HepG2 (cell line): Measurements from ENCODE around the gene HSD17B2. TPM values are rescaled to one million over a fixed set of nuclear protein-coding genes. Genes with fewer than 3 reads are reported as not detected.

Experiments used
- ELF1 ChIP-seq: sonication (generic); formaldehyde crosslinking; IDR thresholded peaks from 2 replicates; pipeline ENCODE4 v1.4.0; 2020; ENCODE audit warnings: missing genetic modification reagents
- FOSL1 ChIP-seq: sonication (generic); formaldehyde crosslinking; IDR thresholded peaks from 2 replicates; pipeline ENCODE4 v1.9.0; 2021; ENCODE audit warnings: missing genetic modification reagents, borderline replicate concordance
- HMG20A ChIP-seq: IDR thresholded peaks from 2 replicates; pipeline ENCODE4 v1.6.1; 2016; ENCODE audit warnings: borderline replicate concordance
- IRF2 ChIP-seq: IDR thresholded peaks from 2 replicates; pipeline ENCODE4 v1.6.1; 2018; ENCODE audit warnings: missing genetic modification reagents, missing compliant biosample characterization
- JUNB ChIP-seq: sonication (generic); formaldehyde crosslinking; IDR thresholded peaks from 2 replicates; pipeline ENCODE4 v1.8.0; 2022; ENCODE audit warnings: missing genetic modification reagents, mild to moderate bottlenecking, borderline replicate concordance
- RBFOX2 ChIP-seq: fragments of 200-400 bp; formaldehyde crosslinking; IDR thresholded peaks from 2 replicates; pipeline ENCODE4 v1.6.1; 2017; ENCODE audit warnings: low read depth, mild to moderate bottlenecking, low read length
- ZNF501 ChIP-seq: sonication (generic); formaldehyde crosslinking; IDR thresholded peaks from 2 replicates; pipeline ENCODE4 v1.5.1; 2020; ENCODE audit warnings: mild to moderate bottlenecking, moderate library complexity, missing genetic modification reagents
- ZNF766 ChIP-seq: sonication (generic); formaldehyde crosslinking; IDR thresholded peaks from 2 replicates; pipeline ENCODE4 v1.5.0; 2020; ENCODE audit warnings: missing genetic modification reagents, borderline replicate concordance
- ZSCAN20 ChIP-seq: sonication (generic); formaldehyde crosslinking; IDR thresholded peaks from 2 replicates; pipeline ENCODE4 v1.4.0; 2020; ENCODE audit warnings: missing genetic modification reagents, mild to moderate bottlenecking, borderline replicate concordance
- polyA plus RNA-seq, 8 experiments: library from polyadenylated mRNA; depleted of rRNA in 3 of 8; stranded (reverse) in 7 of 8; unstranded in 1 of 8; fragments of >200 nt; fragmentation: Illumina TruSeq in 4 of 8; extraction: Trizol in 4 of 8; gene quantifications; 2 replicates each; pipeline versions ENCODE4 v1.2.1 to v1.2.3, GENCODE V29; 2011 to 2016; ENCODE audit warnings: low read depth in 4 of 8, missing spikeins in 1 of 8, mixed read lengths in 1 of 8; ENCODE audit not compliant: insufficient read depth in 1 of 8
- total RNA-seq, 5 experiments: library from RNA; depleted of rRNA; stranded (reverse); fragments of >200 nt; fragmentation: Illumina TruSeq; extraction: Trizol; gene quantifications; 2 replicates each; pipeline ENCODE4 v1.2.3, GENCODE V29; 2016; ENCODE audit warnings: low read depth in 1 of 5
- TF ChIP-seq, protein P1 (sequence below): sonication (generic); formaldehyde crosslinking; IDR thresholded peaks from 2 replicates; pipeline ENCODE4 v1.4.0; 2020; ENCODE audit warnings: missing genetic modification reagents, borderline replicate concordance
- TF ChIP-seq, protein P2 (sequence below): sonication (generic); formaldehyde crosslinking; IDR thresholded peaks from 2 replicates; pipeline ENCODE4 v1.8.1; 2023; ENCODE audit warnings: missing genetic modification reagents, inconsistent platforms, borderline replicate concordance
- TF ChIP-seq, protein P3 (sequence below): sonication (generic); formaldehyde crosslinking; IDR thresholded peaks from 2 replicates; pipeline ENCODE4 v1.4.0; 2020; ENCODE audit warnings: missing genetic modification reagents, mild to moderate bottlenecking, borderline replicate concordance
- TF ChIP-seq, protein P4 (sequence below), 2 experiments: fragments of 450-650 bp in 1 of 2; sonication (generic) in 1 of 2; formaldehyde crosslinking; IDR thresholded peaks; 2 replicates each; pipeline versions ENCODE4 v1.5.0 to v1.8.0; 2020 to 2022; ENCODE audit warnings: mild to moderate bottlenecking in 1 of 2, missing genetic modification reagents in 1 of 2
- TF ChIP-seq, protein P5 (sequence below): sonication (generic); formaldehyde crosslinking; IDR thresholded peaks from 2 replicates; pipeline ENCODE4 v1.5.1; 2020; ENCODE audit warnings: mild to moderate bottlenecking, missing genetic modification reagents, borderline replicate concordance

Gene HSD17B2
- total and polyA plus RNA-seq, 2 of the 13 experiments (the other 11 are each of a cell fraction or from before 2014, with no cell fraction given) = 26.3 to 69.3 TPM

DNA sequence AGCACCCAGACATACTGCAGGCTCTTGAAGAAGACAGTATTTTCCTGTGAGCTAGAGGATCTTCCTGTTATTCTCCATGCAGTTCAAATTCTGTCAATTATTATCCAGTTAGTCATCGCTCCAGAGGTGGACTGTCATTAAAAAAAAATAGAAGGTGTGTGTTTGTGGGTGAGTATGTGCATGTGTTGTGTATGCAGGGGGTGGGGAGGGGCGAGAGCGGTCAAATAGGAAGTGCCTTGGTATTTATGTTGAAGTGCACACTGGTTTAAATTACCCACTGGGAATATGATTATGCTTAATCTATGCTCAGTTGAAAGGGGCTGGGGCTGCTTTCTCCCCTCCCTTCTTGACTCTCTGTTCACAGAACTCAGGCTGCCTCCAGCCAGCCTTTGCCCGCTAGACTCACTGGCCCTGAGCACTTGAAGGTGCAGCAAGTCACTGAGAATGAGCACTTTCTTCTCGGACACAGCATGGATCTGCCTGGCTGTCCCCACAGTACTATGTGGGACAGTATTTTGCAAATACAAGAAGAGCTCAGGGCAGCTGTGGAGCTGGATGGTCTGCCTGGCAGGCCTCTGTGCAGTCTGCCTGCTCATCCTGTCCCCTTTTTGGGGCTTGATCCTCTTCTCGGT is at the start of gene HSD17B2 (continued):
- TF ChIP-seq, protein P1, sequence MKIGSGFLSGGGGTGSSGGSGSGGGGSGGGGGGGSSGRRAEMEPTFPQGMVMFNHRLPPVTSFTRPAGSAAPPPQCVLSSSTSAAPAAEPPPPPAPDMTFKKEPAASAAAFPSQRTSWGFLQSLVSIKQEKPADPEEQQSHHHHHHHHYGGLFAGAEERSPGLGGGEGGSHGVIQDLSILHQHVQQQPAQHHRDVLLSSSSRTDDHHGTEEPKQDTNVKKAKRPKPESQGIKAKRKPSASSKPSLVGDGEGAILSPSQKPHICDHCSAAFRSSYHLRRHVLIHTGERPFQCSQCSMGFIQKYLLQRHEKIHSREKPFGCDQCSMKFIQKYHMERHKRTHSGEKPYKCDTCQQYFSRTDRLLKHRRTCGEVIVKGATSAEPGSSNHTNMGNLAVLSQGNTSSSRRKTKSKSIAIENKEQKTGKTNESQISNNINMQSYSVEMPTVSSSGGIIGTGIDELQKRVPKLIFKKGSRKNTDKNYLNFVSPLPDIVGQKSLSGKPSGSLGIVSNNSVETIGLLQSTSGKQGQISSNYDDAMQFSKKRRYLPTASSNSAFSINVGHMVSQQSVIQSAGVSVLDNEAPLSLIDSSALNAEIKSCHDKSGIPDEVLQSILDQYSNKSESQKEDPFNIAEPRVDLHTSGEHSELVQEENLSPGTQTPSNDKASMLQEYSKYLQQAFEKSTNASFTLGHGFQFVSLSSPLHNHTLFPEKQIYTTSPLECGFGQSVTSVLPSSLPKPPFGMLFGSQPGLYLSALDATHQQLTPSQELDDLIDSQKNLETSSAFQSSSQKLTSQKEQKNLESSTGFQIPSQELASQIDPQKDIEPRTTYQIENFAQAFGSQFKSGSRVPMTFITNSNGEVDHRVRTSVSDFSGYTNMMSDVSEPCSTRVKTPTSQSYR = peak; percentile 39; the same call in 1 of the 2 replicates
- TF ChIP-seq ZNF501 (CRISPR knock-in tag) = peak; percentile 82
- TF ChIP-seq FOSL1 (CRISPR knock-in tag) = peak; percentile 45; the same call in 1 of the 2 replicates
- peak; percentile 64 for TF ChIP-seq JUNB (CRISPR knock-in tag)
- TF ChIP-seq IRF2 (CRISPR knock-in tag) = peak; percentile 41; the same call in 1 of the 2 replicates
- peak; percentile 51; the same call in 1 of the 2 replicates for TF ChIP-seq HMG20A (CRISPR knock-in tag)
- TF ChIP-seq, protein P2, sequence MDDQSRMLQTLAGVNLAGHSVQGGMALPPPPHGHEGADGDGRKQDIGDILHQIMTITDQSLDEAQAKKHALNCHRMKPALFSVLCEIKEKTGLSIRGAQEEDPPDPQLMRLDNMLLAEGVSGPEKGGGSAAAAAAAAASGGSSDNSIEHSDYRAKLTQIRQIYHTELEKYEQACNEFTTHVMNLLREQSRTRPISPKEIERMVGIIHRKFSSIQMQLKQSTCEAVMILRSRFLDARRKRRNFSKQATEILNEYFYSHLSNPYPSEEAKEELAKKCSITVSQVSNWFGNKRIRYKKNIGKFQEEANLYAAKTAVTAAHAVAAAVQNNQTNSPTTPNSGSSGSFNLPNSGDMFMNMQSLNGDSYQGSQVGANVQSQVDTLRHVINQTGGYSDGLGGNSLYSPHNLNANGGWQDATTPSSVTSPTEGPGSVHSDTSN = 0 out of 2 replicates have a peak, but pooled peaks have one; percentile 43
- TF ChIP-seq, protein P3, sequence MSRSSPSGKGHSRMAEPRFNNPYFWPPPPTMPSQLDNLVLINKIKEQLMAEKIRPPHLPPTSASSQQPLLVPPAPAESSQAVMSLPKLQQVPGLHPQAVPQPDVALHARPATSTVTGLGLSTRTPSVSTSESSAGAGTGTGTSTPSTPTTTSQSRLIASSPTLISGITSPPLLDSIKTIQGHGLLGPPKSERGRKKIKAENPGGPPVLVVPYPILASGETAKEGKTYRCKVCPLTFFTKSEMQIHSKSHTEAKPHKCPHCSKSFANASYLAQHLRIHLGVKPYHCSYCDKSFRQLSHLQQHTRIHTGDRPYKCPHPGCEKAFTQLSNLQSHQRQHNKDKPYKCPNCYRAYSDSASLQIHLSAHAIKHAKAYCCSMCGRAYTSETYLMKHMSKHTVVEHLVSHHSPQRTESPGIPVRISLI (CRISPR knock-in tag) = peak; percentile 92
- TF ChIP-seq ZSCAN20 = 0 out of 2 replicates have a peak, but pooled peaks have one; percentile 18
- TF ChIP-seq, protein P4, sequence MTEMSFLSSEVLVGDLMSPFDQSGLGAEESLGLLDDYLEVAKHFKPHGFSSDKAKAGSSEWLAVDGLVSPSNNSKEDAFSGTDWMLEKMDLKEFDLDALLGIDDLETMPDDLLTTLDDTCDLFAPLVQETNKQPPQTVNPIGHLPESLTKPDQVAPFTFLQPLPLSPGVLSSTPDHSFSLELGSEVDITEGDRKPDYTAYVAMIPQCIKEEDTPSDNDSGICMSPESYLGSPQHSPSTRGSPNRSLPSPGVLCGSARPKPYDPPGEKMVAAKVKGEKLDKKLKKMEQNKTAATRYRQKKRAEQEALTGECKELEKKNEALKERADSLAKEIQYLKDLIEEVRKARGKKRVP (CRISPR knock-in tag; IDR thresholded peaks at IDR 0.05) = peak in 1 of 2 experiments; percentile 52; a peak in 1 of 4 replicates
- no peak for TF ChIP-seq RBFOX2
- peak; percentile 75; the same call in 1 of the 2 replicates for TF ChIP-seq ZNF766 (CRISPR knock-in tag)
- peak; percentile 61; the same call in 1 of the 2 replicates for TF ChIP-seq ELF1 (CRISPR knock-in tag)
- TF ChIP-seq, protein P5, sequence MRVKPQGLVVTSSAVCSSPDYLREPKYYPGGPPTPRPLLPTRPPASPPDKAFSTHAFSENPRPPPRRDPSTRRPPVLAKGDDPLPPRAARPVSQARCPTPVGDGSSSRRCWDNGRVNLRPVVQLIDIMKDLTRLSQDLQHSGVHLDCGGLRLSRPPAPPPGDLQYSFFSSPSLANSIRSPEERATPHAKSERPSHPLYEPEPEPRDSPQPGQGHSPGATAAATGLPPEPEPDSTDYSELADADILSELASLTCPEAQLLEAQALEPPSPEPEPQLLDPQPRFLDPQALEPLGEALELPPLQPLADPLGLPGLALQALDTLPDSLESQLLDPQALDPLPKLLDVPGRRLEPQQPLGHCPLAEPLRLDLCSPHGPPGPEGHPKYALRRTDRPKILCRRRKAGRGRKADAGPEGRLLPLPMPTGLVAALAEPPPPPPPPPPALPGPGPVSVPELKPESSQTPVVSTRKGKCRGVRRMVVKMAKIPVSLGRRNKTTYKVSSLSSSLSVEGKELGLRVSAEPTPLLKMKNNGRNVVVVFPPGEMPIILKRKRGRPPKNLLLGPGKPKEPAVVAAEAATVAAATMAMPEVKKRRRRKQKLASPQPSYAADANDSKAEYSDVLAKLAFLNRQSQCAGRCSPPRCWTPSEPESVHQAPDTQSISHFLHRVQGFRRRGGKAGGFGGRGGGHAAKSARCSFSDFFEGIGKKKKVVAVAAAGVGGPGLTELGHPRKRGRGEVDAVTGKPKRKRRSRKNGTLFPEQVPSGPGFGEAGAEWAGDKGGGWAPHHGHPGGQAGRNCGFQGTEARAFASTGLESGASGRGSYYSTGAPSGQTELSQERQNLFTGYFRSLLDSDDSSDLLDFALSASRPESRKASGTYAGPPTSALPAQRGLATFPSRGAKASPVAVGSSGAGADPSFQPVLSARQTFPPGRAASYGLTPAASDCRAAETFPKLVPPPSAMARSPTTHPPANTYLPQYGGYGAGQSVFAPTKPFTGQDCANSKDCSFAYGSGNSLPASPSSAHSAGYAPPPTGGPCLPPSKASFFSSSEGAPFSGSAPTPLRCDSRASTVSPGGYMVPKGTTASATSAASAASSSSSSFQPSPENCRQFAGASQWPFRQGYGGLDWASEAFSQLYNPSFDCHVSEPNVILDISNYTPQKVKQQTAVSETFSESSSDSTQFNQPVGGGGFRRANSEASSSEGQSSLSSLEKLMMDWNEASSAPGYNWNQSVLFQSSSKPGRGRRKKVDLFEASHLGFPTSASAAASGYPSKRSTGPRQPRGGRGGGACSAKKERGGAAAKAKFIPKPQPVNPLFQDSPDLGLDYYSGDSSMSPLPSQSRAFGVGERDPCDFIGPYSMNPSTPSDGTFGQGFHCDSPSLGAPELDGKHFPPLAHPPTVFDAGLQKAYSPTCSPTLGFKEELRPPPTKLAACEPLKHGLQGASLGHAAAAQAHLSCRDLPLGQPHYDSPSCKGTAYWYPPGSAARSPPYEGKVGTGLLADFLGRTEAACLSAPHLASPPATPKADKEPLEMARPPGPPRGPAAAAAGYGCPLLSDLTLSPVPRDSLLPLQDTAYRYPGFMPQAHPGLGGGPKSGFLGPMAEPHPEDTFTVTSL (CRISPR knock-in tag) = peak; percentile 54; the same call in 1 of the 2 replicates
